Measurements from ENCODE around the gene FOXL3.

FOXL3 gene

DNA sequence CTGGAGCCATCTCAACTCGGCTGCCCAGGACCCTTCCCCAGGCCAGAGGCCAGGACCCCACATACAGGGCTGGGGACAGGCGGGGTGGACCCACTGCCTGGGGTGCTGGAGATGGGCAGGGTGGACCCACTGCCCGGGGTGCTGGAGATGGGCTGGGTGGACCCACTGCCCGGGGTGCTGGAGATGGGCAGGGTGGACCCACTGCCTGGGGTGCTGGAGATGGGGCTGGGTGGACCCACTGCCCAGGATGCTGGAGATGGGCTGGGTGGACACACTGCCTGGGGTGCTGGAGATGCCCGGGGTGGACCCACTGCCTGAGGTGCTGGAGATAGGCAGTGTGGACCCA, 32.4 kb upstream of the FOXL3 start:
- TF ChIP-seq, protein P1, sequence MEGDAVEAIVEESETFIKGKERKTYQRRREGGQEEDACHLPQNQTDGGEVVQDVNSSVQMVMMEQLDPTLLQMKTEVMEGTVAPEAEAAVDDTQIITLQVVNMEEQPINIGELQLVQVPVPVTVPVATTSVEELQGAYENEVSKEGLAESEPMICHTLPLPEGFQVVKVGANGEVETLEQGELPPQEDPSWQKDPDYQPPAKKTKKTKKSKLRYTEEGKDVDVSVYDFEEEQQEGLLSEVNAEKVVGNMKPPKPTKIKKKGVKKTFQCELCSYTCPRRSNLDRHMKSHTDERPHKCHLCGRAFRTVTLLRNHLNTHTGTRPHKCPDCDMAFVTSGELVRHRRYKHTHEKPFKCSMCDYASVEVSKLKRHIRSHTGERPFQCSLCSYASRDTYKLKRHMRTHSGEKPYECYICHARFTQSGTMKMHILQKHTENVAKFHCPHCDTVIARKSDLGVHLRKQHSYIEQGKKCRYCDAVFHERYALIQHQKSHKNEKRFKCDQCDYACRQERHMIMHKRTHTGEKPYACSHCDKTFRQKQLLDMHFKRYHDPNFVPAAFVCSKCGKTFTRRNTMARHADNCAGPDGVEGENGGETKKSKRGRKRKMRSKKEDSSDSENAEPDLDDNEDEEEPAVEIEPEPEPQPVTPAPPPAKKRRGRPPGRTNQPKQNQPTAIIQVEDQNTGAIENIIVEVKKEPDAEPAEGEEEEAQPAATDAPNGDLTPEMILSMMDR (IDR thresholded peaks at IDR 0.05) = no peak

DNA sequence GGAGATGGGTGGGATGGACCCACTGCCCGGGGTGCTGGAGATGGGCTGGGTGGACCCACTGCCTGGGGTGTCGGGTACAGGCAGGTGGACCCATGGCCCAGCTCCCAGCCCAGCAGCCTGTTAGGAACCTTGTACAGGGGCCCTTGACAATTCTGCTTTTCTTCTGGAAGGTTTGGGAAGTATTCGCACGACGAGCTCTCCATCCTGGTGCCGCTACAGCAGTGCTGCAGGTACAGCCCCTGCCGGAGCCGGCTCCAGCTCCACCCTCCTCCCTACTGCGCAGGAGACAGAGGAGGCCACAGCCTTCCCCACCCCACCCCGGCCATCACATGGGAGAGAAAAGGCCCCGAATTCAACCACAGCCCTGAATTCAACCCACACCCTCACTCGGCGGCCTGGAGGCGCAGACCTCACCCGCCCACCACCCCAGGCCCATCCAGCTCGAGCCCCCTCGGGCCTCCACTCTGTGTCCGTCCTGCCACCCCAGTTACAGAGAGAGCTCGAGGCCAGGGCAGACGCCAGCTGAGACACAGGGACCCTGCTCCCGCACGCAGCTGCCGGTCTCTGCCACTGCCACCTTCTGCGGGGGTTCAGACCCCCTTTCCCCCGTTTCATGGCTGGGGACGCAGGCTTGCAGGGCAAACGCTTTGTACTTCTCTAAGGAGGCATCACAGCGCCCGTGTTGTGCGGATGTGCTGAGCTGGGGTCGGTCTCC, 31.3 kb upstream of the FOXL3 start:
- TF ChIP-seq, protein P1 (IDR thresholded peaks at IDR 0.05) = no peak

DNA sequence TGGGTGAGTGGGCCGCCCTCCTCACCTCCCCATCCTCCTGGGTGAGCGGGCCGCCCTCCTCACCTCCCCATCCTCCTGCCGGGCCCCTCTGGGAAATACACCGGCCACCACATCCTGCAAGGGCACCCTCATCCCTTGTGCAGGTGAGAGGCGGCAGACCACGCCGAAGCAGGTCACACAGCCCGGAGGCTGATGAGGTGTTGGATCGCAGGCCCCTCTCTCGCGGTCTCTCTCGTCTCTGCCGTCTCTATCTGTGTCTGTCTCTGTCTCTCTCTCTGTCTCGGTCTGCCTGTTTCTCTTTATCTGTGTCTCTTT, 30.8 kb upstream of the FOXL3 start:
- TF ChIP-seq, protein P1 (IDR thresholded peaks at IDR 0.05) = no peak

- TF ChIP-seq, protein P1 (IDR thresholded peaks at IDR 0.05) = no peak
These were observed 30.1 kb upstream of the FOXL3 start for GRCh38 chr7:259751-260405.

GRCh38 chr7:260441-261281, 29.3 kb upstream of the FOXL3 start:
- TF ChIP-seq, protein P1 (IDR thresholded peaks at IDR 0.05) = no peak

GRCh38 chr7:261341-262250, 28.4 kb upstream of the FOXL3 start:
- TF ChIP-seq, protein P1 (IDR thresholded peaks at IDR 0.05) = no peak

GRCh38 chr7:262251-262572, 27.8 kb upstream of the FOXL3 start:
- TF ChIP-seq, protein P1 (IDR thresholded peaks at IDR 0.05) = no peak
